Measurements from ENCODE around the gene ATAD3B. TPM values are rescaled to one million over a fixed set of nuclear protein-coding genes. Genes with fewer than 3 reads are reported as not detected.
"Not testable (repeated sequence)": the region's sequence is repeated elsewhere in the genome, so short reads cannot be mapped to it uniquely, and the experiment has no call there.

The ATAD3B gene
- total and polyA plus RNA-seq, 2 donors (not counting 3 experiments of a cell fraction or from before 2014, with no cell fraction given) = 20.5 to 48.2 TPM

GRCh38 chr1:1480488-1480867 lies 8.9 kb downstream of the ATAD3B start:
- BruUV-seq (replicated peaks); H3K9me1 ChIP-seq (replicated peaks; ENCODE audit: control insufficient read depth, extremely low read depth, insufficient read depth, low read length); H3K4me2 ChIP-seq (ENCODE audit: insufficient read depth, low read length); DNase-seq (ENCODE audit: low read depth, low spot score); H3K9me3 ChIP-seq (replicated peaks; ENCODE audit: control insufficient read depth, insufficient read depth, low read length); H3K27me3 ChIP-seq (ENCODE audit: control insufficient read depth in 2 of 2, insufficient read depth in 2 of 2, low read length in 2 of 2); dilution Hi-C loops (cut with MboI; ENCODE audit: extremely low pct_ligation_motif_present, low sequenced_read_pairs); H3K9ac ChIP-seq (replicated peaks; ENCODE audit: extremely low read depth, insufficient read depth, low read length); FAIRE-seq; H3K27ac ChIP-seq (ENCODE audit: insufficient read depth, low read depth, low read length); H2AFZ ChIP-seq (ENCODE audit: low read depth, low read length); H4K20me1 ChIP-seq (replicated peaks; ENCODE audit: control insufficient read depth, extremely low read depth, insufficient read depth, low read length); CTCF ChIA-PET; H3K4me1 ChIP-seq (ENCODE audit: control insufficient read depth, extremely low read depth, insufficient read depth, low read length); POLR2A ChIA-PET; H3K4me3 ChIP-seq (replicated peaks in 1 of 3; ENCODE audit: insufficient read depth in 1 of 3, low read depth in 1 of 3, low read length in 3 of 3); intact Hi-C loops (cut with micrococcal nuclease): not testable (repeated sequence)
- Histone ChIP-seq H3K36me3 (ENCODE audit: control insufficient read depth in 2 of 2, extremely low read depth in 1 of 2, insufficient read depth in 2 of 2, low read length in 2 of 2) (peaks cover 4 to 22% of the 10 kb centered on the region in 2 experiments), H3K79me2 (ENCODE audit: control insufficient read depth, insufficient read depth, low read length) (peaks cover 10% of the 10 kb centered on the region)

DNA sequence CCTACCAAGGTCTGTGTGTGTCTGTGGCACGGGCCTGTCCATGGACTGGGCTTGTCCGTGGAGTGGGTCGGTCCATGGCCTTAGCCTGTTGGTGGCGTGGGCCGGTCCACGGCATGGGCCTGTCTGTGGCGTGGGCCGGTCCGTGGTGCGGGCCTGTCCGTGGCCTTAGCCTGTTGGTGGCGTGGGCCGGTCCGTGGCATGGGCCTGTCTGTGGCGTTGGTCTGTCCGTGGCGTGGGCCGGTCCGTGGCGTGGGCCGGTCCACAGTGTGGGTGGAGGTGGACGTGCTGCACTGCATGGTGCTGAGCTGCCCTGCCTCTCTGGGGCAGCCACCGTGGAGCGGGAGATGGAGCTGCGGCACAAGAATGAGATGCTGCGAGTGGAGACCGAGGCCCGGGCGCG lies 10.2 kb downstream of the ATAD3B start:
- H3K27ac ChIP-seq (ENCODE audit: insufficient read depth, low read depth, low read length); intact Hi-C loops (cut with micrococcal nuclease): not testable (repeated sequence)

DNA sequence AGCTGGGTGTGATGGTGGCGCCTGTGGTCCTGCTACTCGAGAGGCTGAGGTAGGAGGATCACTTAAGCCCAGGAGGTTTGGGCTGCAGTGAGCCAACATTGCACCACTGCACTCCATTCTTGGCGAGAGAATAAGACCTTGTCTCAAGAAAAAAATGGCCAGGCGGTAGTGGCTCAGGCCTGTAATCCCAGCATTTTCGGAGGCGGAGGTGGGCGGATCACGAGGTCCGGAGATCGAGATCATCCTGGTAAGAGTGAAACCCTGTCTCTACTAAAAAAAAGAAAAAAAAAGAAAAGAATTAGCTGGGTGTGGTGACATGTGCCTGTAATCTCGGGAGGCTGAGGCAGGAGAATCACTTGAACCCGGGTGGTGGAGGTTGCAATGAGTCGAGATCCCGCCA lies 11.3 kb downstream of the ATAD3B start:
- Histone ChIP-seq H3K79me2 (ENCODE audit: control insufficient read depth, insufficient read depth, low read length) (no peaks in the 10 kb centered on the region), H3K9ac (replicated peaks; ENCODE audit: extremely low read depth, insufficient read depth, low read length) (no peak overlapping the region), H3K36me3 (ENCODE audit: control insufficient read depth in 2 of 2, extremely low read depth in 1 of 2, insufficient read depth in 2 of 2, low read length in 2 of 2) (peaks cover 4 to 26% of the 10 kb centered on the region in 2 experiments), H3K9me3 (replicated peaks; ENCODE audit: control insufficient read depth, insufficient read depth, low read length) (no peaks in the 10 kb centered on the region), H3K4me2 (ENCODE audit: insufficient read depth, low read length) (no peak overlapping the region), H3K27ac (ENCODE audit: insufficient read depth, low read depth, low read length) (no peak overlapping the region), H4K20me1 (replicated peaks; ENCODE audit: control insufficient read depth, extremely low read depth, insufficient read depth, low read length) (no peaks in the 10 kb centered on the region), H3K9me1 (replicated peaks; ENCODE audit: control insufficient read depth, extremely low read depth, insufficient read depth, low read length) (no peaks in the 10 kb centered on the region), H2AFZ (ENCODE audit: low read depth, low read length) (no peak overlapping the region), H3K4me1 (ENCODE audit: control insufficient read depth, extremely low read depth, insufficient read depth, low read length) (no peaks in the 10 kb centered on the region), H3K4me3 (replicated peaks in 1 of 3; ENCODE audit: insufficient read depth in 1 of 3, low read depth in 1 of 3, low read length in 3 of 3) (no peak overlapping the region), H3K27me3 (ENCODE audit: control insufficient read depth in 2 of 2, insufficient read depth in 2 of 2, low read length in 2 of 2) (no peaks in the 10 kb centered on the region)
- dilution Hi-C loops (cut with MboI; ENCODE audit: extremely low pct_ligation_motif_present, low sequenced_read_pairs) (no loop called here), intact Hi-C loops (cut with micrococcal nuclease) (no loop called here)
- no peak for DNase-seq (ENCODE audit: low read depth, low spot score)
- no TSS peak for BruUV-seq (replicated peaks)
- POLR2A ChIA-PET = interaction anchor here (0.6 kb wide), 1 partner anchor 48 kb away, joined by 6 read pairs; no protein-coding TSS in a partner anchor
- TF ChIP-seq MYC (IDR thresholded peaks at IDR 0.05; ENCODE audit: low read depth, low read length) = no peak
- no peak for TF ChIP-seq GATA2 (IDR thresholded peaks at IDR 0.05; ENCODE audit: insufficient read depth, insufficient read length, low read depth, low read length)
- TF ChIP-seq POLR2AphosphoS5 (IDR thresholded peaks at IDR 0.05; ENCODE audit: insufficient read depth, low read depth, low read length) = no peak
- TF ChIP-seq, protein P1, sequence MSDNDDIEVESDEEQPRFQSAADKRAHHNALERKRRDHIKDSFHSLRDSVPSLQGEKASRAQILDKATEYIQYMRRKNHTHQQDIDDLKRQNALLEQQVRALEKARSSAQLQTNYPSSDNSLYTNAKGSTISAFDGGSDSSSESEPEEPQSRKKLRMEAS (IDR thresholded peaks at IDR 0.05; ENCODE audit: insufficient read depth, insufficient read length) = no peak
- CTCF ChIA-PET = no interaction called here
- no peak for FAIRE-seq

More for the DNA sequence above, 10.2 kb downstream of the ATAD3B start:
- H3K79me2 ChIP-seq (ENCODE audit: control insufficient read depth, insufficient read depth, low read length); FAIRE-seq; H3K9ac ChIP-seq (replicated peaks; ENCODE audit: extremely low read depth, insufficient read depth, low read length); POLR2A ChIA-PET; dilution Hi-C loops (cut with MboI; ENCODE audit: extremely low pct_ligation_motif_present, low sequenced_read_pairs); H3K4me1 ChIP-seq (ENCODE audit: control insufficient read depth, extremely low read depth, insufficient read depth, low read length); H3K4me3 ChIP-seq (replicated peaks in 1 of 3; ENCODE audit: insufficient read depth in 1 of 3, low read depth in 1 of 3, low read length in 3 of 3); H3K4me2 ChIP-seq (ENCODE audit: insufficient read depth, low read length); H3K9me3 ChIP-seq (replicated peaks; ENCODE audit: control insufficient read depth, insufficient read depth, low read length); H3K27me3 ChIP-seq (ENCODE audit: control insufficient read depth in 2 of 2, insufficient read depth in 2 of 2, low read length in 2 of 2); BruUV-seq (replicated peaks); CTCF ChIA-PET; DNase-seq (ENCODE audit: low read depth, low spot score); H4K20me1 ChIP-seq (replicated peaks; ENCODE audit: control insufficient read depth, extremely low read depth, insufficient read depth, low read length); H2AFZ ChIP-seq (ENCODE audit: low read depth, low read length); H3K9me1 ChIP-seq (replicated peaks; ENCODE audit: control insufficient read depth, extremely low read depth, insufficient read depth, low read length): not testable (repeated sequence)
- peaks cover 4 to 28% of the 10 kb centered on the region in 2 experiments for H3K36me3 ChIP-seq (ENCODE audit: control insufficient read depth in 2 of 2, extremely low read depth in 1 of 2, insufficient read depth in 2 of 2, low read length in 2 of 2)
